HL-60/S4 (cell line): ENCODE results near the gene FHIT.

Experiments used
- in situ Hi-C: fragments of 300-500 bp; cut with MboI; formaldehyde crosslinking; loops from 2 replicates; pipeline ENCODE4 v1.14.3; 2022; ENCODE audit warnings: low sequenced_read_pairs

FHIT gene

GRCh38 chr3:60199306-60199705, 1051.9 kb downstream of the FHIT start:
- in situ Hi-C loops = no loop called here

GRCh38 chr3:60198179-60198720, 1053.0 kb downstream of the FHIT start:
- in situ Hi-C loops = no loop called here

GRCh38 chr3:60192297-60193114, 1058.7 kb downstream of the FHIT start:
- in situ Hi-C loops = no loop called here

GRCh38 chr3:60190073-60190472, 1061.2 kb downstream of the FHIT start:
- in situ Hi-C loops = no loop called here

GRCh38 chr3:60189304-60189703, 1061.9 kb downstream of the FHIT start:
- in situ Hi-C loops = no loop called here

GRCh38 chr3:60188803-60189202, 1062.4 kb downstream of the FHIT start:
- in situ Hi-C loops = no loop called here

- in situ Hi-C loops = no loop called here
Measured at GRCh38 chr3:60187343-60187742, 1063.9 kb downstream of the FHIT start.

GRCh38 chr3:60186359-60186758, 1064.9 kb downstream of the FHIT start:
- in situ Hi-C loops = no loop called here

GRCh38 chr3:60185161-60185560, 1066.1 kb downstream of the FHIT start:
- in situ Hi-C loops = no loop called here

GRCh38 chr3:60182697-60183096, 1068.6 kb downstream of the FHIT start:
- in situ Hi-C loops = no loop called here

GRCh38 chr3:60178931-60179653, 1072.2 kb downstream of the FHIT start:
- in situ Hi-C loops = no loop called here

- in situ Hi-C loops = no loop called here
Measured at GRCh38 chr3:60177726-60178125, 1073.5 kb downstream of the FHIT start.

GRCh38 chr3:60176614-60177013, 1074.6 kb downstream of the FHIT start:
- in situ Hi-C loops = no loop called here

GRCh38 chr3:60175680-60176079, 1075.6 kb downstream of the FHIT start:
- in situ Hi-C loops = no loop called here

- in situ Hi-C loops = no loop called here
Measured at GRCh38 chr3:60169755-60170154, 1081.5 kb downstream of the FHIT start.

- in situ Hi-C loops = no loop called here
Measured at GRCh38 chr3:60167186-60167585, 1084.1 kb downstream of the FHIT start.

GRCh38 chr3:60160822-60161748, 1090.2 kb downstream of the FHIT start:
- in situ Hi-C loops = no loop called here

GRCh38 chr3:60160111-60160821, 1091.0 kb downstream of the FHIT start:
- in situ Hi-C loops = no loop called here

GRCh38 chr3:60158035-60158434, 1093.2 kb downstream of the FHIT start:
- in situ Hi-C loops = no loop called here

GRCh38 chr3:60154011-60154410, 1097.2 kb downstream of the FHIT start:
- in situ Hi-C loops = no loop called here
